Panc1 (cell line): ENCODE measurements around the gene MICAL2. TPM values are rescaled to one million over a fixed set of nuclear protein-coding genes. Genes with fewer than 3 reads are reported as not detected.

Experiments
- ATAC-seq: fragments of 200-7000 bp; cut with Tn5 transposase; 2 replicates; pipeline ENCODE4 v1.9.1; 2020; ENCODE audit warnings: mild to moderate bottlenecking, moderate library complexity
- BruUV-seq: library from RNA; stranded (reverse); fragments of 400-500 nt; replicated peaks from 2 replicates; lab custom pipeline; 2021; lab: Mats Ljungman, UMichigan
- CTCF ChIA-PET: fragments of 300-600 bp; sonication (Branson Sonifier 250); formaldehyde crosslinking; loops from one replicate; lab custom pipeline; 2022; ENCODE audit warnings: antibody characterized with exemption; lab: Charles Lee
- POLR2A ChIA-PET: fragments of 300-600 bp; sonication (Branson Sonifier 250); formaldehyde crosslinking; loops from one replicate; lab custom pipeline; 2022; ENCODE audit warnings: antibody characterized with exemption; lab: Charles Lee
- DNase-seq: peaks from one replicate; pipeline ENCODE4 v3.0.0-alpha.2; 2010; ENCODE audit warnings: low read depth, low spot score
- H3K27ac ChIP-seq: 2 replicates; pipeline ENCODE4 v1.5.1; 2011; ENCODE audit warnings: mild to moderate bottlenecking, low read length, inconsistent platforms
- H3K27me3 ChIP-seq: fragments of 200-500 bp; sonication (Bioruptor generic); 2 replicates; pipeline ENCODE4 v1.6.0; 2014; ENCODE audit warnings: low read length, inconsistent platforms; ENCODE audit not compliant: control insufficient read depth, insufficient read depth
- H3K36me3 ChIP-seq: fragments of 200-500 bp; sonication (Bioruptor generic); 2 replicates; pipeline ENCODE4 v1.5.1; 2014; ENCODE audit warnings: inconsistent platforms, mild to moderate bottlenecking, low read length, moderate library complexity; ENCODE audit not compliant: control insufficient read depth, insufficient read depth
- H3K4me1 ChIP-seq: 2 replicates; pipeline ENCODE4 v1.5.1; 2011; ENCODE audit warnings: inconsistent platforms, mild to moderate bottlenecking, low read length, moderate library complexity; ENCODE audit not compliant: control insufficient read depth, insufficient read depth
- H3K4me3 ChIP-seq, 2 experiments: 2 replicates each; pipeline ENCODE4 v1.5.1; 2011 to 2012; ENCODE audit warnings: low read depth in 2 of 2, low read length in 2 of 2, mild to moderate bottlenecking in 2 of 2, inconsistent platforms in 1 of 2, moderate library complexity in 1 of 2
- H3K9me3 ChIP-seq: fragments of 200-500 bp; sonication (Bioruptor generic); 2 replicates; pipeline ENCODE4 v1.5.1; 2014; ENCODE audit warnings: low read depth, mild to moderate bottlenecking, inconsistent platforms, low read length, moderate library complexity; ENCODE audit not compliant: control insufficient read depth, insufficient read depth
- POLR2AphosphoS5 ChIP-seq: IDR thresholded peaks from 2 replicates; pipeline ENCODE4 v1.6.1; 2012; ENCODE audit warnings: mild to moderate bottlenecking, low read depth, low read length, moderate library complexity
- SIN3A ChIP-seq: IDR thresholded peaks from 2 replicates; pipeline ENCODE4 v1.6.1; 2012; ENCODE audit warnings: low read depth, mild to moderate bottlenecking, low read length, moderate library complexity, borderline replicate concordance; ENCODE audit not compliant: insufficient read depth
- TCF7L2 ChIP-seq: IDR thresholded peaks from 2 replicates; pipeline ENCODE4 v1.6.1; 2011; ENCODE audit warnings: mild to moderate bottlenecking, low read depth, low read length, inconsistent platforms
- in situ Hi-C: cut with HindIII; loops from 2 replicates; pipeline ENCODE4 v1.10.0; 2016; ENCODE audit warnings: low sequenced_read_pairs, low pct_unique_long_range_greater_than_20kb
- intact Hi-C: fragments of 100-400 bp; cut with micrococcal nuclease; formaldehyde crosslinking; loops from one replicate; pipeline ENCODE4 v1.10.0; 2022; ENCODE audit not compliant: unreplicated experiment
- total RNA-seq: library from RNA; stranded (reverse); gene quantifications from one replicate; pipeline ENCODE4 v1.2.1, GENCODE V29; 2021; ENCODE audit not compliant: unreplicated experiment
- TF ChIP-seq, protein P1 (sequence below), 2 experiments: IDR thresholded peaks; 2 replicates each; pipeline ENCODE4 v1.6.1; 2011 to 2012; ENCODE audit warnings: low read depth in 2 of 2, control low read depth in 1 of 2, low read length in 1 of 2, mild to moderate bottlenecking in 1 of 2, moderate library complexity in 1 of 2; ENCODE audit not compliant: insufficient read depth in 1 of 2
- TF ChIP-seq, protein P2 (sequence below): fragments of 450-650 bp; IDR thresholded peaks from 2 replicates; pipeline ENCODE4 v1.5.1; 2017; ENCODE audit warnings: mild to moderate bottlenecking

MICAL2 gene
- total RNA-seq, 1 experiment from 2014 or later, result 199 TPM

DNA sequence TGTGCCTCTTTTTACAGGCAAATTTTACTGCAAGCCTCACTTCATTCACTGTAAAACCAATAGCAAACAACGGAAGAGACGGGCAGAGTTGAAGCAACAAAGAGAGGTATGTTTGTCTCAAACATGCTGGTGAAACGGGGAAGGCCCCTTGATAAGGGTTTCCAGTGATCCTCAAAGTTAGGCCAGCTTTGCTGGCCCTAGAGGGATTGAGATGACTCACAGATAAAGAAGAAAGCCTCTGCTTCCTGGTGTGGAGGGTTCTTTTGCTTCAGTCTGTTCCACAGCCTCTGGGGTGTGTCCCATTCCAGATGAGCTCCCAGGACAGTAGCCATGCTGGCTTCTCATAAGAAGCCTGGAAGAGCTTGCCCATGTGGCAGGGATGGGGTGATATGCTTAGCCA, 148.1 kb downstream of the MICAL2 start:
- no peak overlapping the region for H3K27ac ChIP-seq

DNA sequence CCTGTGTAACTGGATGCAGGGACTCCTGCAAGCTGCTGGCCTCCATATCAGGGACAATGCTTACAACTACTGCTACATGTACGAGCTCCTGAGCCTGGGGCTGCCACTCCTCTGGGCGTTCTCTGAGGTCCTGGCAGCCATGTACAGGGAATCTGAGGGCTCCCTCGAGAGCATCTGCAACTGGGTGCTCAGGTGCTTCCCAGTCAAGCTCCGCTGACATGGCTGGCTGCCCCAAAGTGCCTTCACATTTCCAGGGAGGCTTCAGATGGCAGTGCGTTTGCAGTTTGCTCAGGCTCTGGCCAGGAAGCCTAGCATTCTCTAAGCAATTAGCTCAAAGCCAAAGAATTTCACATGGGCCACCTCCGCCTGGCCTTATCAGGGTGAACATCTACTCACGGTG, 149.6 kb downstream of the MICAL2 start:
- Histone ChIP-seq H3K27me3 (no peaks in the 10 kb centered on the region), H3K36me3 (peaks cover 4% of the 10 kb centered on the region), H3K9me3 (no peaks in the 10 kb centered on the region), H3K4me3 (no peak overlapping the region), H3K4me1 (no peaks in the 10 kb centered on the region; the same call in 1 of the 2 replicates), H3K27ac (no peak overlapping the region)
- no peak for ATAC-seq
- ChIA-PET CTCF (no interaction called here), POLR2A (interaction anchor here (0.6 kb wide), 1 partner anchor 8 kb away, joined by 3 read pairs; no protein-coding TSS in a partner anchor)
- in situ Hi-C loops, result no loop called here
- BruUV-seq, result no TSS peak
- intact Hi-C loops, result no loop called here
- TF ChIP-seq, protein P1, sequence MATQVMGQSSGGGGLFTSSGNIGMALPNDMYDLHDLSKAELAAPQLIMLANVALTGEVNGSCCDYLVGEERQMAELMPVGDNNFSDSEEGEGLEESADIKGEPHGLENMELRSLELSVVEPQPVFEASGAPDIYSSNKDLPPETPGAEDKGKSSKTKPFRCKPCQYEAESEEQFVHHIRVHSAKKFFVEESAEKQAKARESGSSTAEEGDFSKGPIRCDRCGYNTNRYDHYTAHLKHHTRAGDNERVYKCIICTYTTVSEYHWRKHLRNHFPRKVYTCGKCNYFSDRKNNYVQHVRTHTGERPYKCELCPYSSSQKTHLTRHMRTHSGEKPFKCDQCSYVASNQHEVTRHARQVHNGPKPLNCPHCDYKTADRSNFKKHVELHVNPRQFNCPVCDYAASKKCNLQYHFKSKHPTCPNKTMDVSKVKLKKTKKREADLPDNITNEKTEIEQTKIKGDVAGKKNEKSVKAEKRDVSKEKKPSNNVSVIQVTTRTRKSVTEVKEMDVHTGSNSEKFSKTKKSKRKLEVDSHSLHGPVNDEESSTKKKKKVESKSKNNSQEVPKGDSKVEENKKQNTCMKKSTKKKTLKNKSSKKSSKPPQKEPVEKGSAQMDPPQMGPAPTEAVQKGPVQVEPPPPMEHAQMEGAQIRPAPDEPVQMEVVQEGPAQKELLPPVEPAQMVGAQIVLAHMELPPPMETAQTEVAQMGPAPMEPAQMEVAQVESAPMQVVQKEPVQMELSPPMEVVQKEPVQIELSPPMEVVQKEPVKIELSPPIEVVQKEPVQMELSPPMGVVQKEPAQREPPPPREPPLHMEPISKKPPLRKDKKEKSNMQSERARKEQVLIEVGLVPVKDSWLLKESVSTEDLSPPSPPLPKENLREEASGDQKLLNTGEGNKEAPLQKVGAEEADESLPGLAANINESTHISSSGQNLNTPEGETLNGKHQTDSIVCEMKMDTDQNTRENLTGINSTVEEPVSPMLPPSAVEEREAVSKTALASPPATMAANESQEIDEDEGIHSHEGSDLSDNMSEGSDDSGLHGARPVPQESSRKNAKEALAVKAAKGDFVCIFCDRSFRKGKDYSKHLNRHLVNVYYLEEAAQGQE (IDR thresholded peaks at IDR 0.05; ENCODE audit: insufficient read depth in 1 of 2, low read depth in 2 of 2, low read length in 1 of 2), result no peak
- TF ChIP-seq TCF7L2 (no peak), SIN3A (no peak), POLR2AphosphoS5 (no peak)
- TF ChIP-seq, protein P2, sequence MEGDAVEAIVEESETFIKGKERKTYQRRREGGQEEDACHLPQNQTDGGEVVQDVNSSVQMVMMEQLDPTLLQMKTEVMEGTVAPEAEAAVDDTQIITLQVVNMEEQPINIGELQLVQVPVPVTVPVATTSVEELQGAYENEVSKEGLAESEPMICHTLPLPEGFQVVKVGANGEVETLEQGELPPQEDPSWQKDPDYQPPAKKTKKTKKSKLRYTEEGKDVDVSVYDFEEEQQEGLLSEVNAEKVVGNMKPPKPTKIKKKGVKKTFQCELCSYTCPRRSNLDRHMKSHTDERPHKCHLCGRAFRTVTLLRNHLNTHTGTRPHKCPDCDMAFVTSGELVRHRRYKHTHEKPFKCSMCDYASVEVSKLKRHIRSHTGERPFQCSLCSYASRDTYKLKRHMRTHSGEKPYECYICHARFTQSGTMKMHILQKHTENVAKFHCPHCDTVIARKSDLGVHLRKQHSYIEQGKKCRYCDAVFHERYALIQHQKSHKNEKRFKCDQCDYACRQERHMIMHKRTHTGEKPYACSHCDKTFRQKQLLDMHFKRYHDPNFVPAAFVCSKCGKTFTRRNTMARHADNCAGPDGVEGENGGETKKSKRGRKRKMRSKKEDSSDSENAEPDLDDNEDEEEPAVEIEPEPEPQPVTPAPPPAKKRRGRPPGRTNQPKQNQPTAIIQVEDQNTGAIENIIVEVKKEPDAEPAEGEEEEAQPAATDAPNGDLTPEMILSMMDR, result no peak
- DNase-seq, result no peak

More for the DNA sequence above, 148.1 kb downstream of the MICAL2 start:
- DNase-seq (no peak), ATAC-seq (no peak)
- Histone ChIP-seq H3K4me1 (no peaks in the 10 kb centered on the region; the same call in 1 of the 2 replicates), H3K4me3 (no peak overlapping the region), H3K27me3 (no peaks in the 10 kb centered on the region), H3K36me3 (peaks cover 4% of the 10 kb centered on the region), H3K9me3 (no peaks in the 10 kb centered on the region)
- in situ Hi-C loops (no loop called here), intact Hi-C loops (no loop called here)
- TF ChIP-seq, protein P2, result no peak
- TF ChIP-seq SIN3A, result no peak
- TF ChIP-seq TCF7L2, result no peak
- no peak for TF ChIP-seq POLR2AphosphoS5
- TF ChIP-seq, protein P1 (IDR thresholded peaks at IDR 0.05; ENCODE audit: insufficient read depth in 1 of 2, low read depth in 2 of 2, low read length in 1 of 2), result no peak
- ChIA-PET POLR2A (interaction anchor here (0.6 kb wide), 1 partner anchor 10 kb away, joined by 3 read pairs; no protein-coding TSS in a partner anchor), CTCF (interaction anchor here (0.5 kb wide), 1 partner anchor 132 kb away, joined by 3 read pairs; no protein-coding TSS in a partner anchor)
- BruUV-seq, result no TSS peak
